K562 (cell line): ENCODE measurements around the gene PIEZO2. TPM values are rescaled to one million over a fixed set of nuclear protein-coding genes. Genes with fewer than 3 reads are reported as not detected.

Source experiments
- ATAC-seq: fragments of 200-7000 bp; cut with Tn5 transposase; 3 replicates; pipeline ENCODE4 v1.9.1; 2020; ENCODE audit warnings: moderate library complexity
- BruUV-seq: library from RNA; stranded (reverse); fragments of 400-500 nt; replicated peaks from 2 replicates; lab custom pipeline; 2021; lab: Mats Ljungman, UMichigan
- CTCF ChIA-PET: fragments of 300-600 bp; formaldehyde crosslinking; extraction: SDS; loops from one replicate; lab custom pipeline; 2021; ENCODE audit warnings: low intra/inter-chr PET ratio; lab: Yijun Ruan, JAX
- POLR2A ChIA-PET: fragments of 300-600, 350-650 bp; sonication (Branson Sonifier 250); formaldehyde crosslinking; extraction: SDS; loops from one replicate; lab custom pipeline; 2021; ENCODE audit warnings: antibody characterized with exemption, inconsistent platforms; lab: Yijun Ruan, JAX
- DNase-seq, 4 experiments: peaks; one replicate each; pipeline versions ENCODE4 v3.0.0 to v3.0.0-alpha.2; 2011 to 2018; ENCODE audit warnings: low spot score in 3 of 4, mixed read lengths in 3 of 4; ENCODE audit errors: extremely low read depth in 1 of 4
- FAIRE-seq: peaks from 2 replicates; lab custom pipeline; 2011; peaks lifted over from hg19 to GRCh38; lab: Jason Lieb, UNC
- H2AFZ ChIP-seq: 2 replicates; pipeline ENCODE4 v1.6.0; 2011; ENCODE audit warnings: low read depth, low read length, control low read depth, inconsistent platforms
- H3K27ac ChIP-seq: fragments of 200-600 bp; 3 replicates; pipeline ENCODE4 v1.8.0; 2011; ENCODE audit warnings: low read depth, mild to moderate bottlenecking, control low read depth, inconsistent platforms, low read length, moderate library complexity, mixed read lengths; ENCODE audit errors: extremely low read depth
- H3K27me3 ChIP-seq, 2 experiments: fragments of 300-600 bp in 1 of 2; 2 replicates in 1 of 2; 3 replicates in 1 of 2; pipeline versions ENCODE4 v1.6.0 to v1.8.0; 2011; ENCODE audit warnings: inconsistent platforms in 2 of 2, low read length in 2 of 2, mild to moderate bottlenecking in 1 of 2, mixed read lengths in 1 of 2, moderate library complexity in 1 of 2; ENCODE audit not compliant: control insufficient read depth in 2 of 2, insufficient read depth in 2 of 2
- H3K36me3 ChIP-seq: fragments of 300-600 bp; 3 replicates; pipeline ENCODE4 v1.8.0; 2011; ENCODE audit warnings: mild to moderate bottlenecking, low read length, inconsistent platforms; ENCODE audit not compliant: control insufficient read depth, insufficient read depth
- H3K4me1 ChIP-seq, 2 experiments: fragments of 200-600 bp in 1 of 2; replicated peaks in 1 of 2; 2 replicates in 1 of 2; 3 replicates in 1 of 2; pipeline versions ENCODE4 v1.5.1 to v1.8.0; 2011; ENCODE audit warnings: inconsistent platforms in 2 of 2, low read length in 2 of 2, mild to moderate bottlenecking in 1 of 2, mixed read lengths in 1 of 2, moderate library complexity in 1 of 2; ENCODE audit not compliant: control insufficient read depth in 2 of 2, insufficient read depth in 2 of 2
- H3K4me2 ChIP-seq: 2 replicates; pipeline ENCODE4 v1.6.1; 2011; ENCODE audit warnings: low read length, control low read depth, inconsistent platforms, mixed read lengths; ENCODE audit not compliant: insufficient read depth
- H3K4me3 ChIP-seq: fragments of 200-600 bp; sonication (generic), shearing (Covaris generic); 2 replicates; pipeline ENCODE4 v1.5.1; 2016; ENCODE audit warnings: control low read depth, inconsistent platforms
- H3K79me2 ChIP-seq: fragments of 200-600 bp; 3 replicates; pipeline ENCODE4 v1.8.0; 2011; ENCODE audit warnings: low read length, inconsistent platforms; ENCODE audit not compliant: control insufficient read depth, insufficient read depth
- H3K9ac ChIP-seq, 2 experiments: 2 replicates each; pipeline versions ENCODE4 v1.6.0 to v1.6.1; 2011; ENCODE audit warnings: low read depth in 2 of 2, low read length in 2 of 2, control low read depth in 1 of 2, inconsistent platforms in 1 of 2, mild to moderate bottlenecking in 1 of 2, mixed read lengths in 1 of 2; ENCODE audit not compliant: insufficient read depth in 1 of 2
- H3K9me1 ChIP-seq: one replicate; pipeline ENCODE4 v1.6.0; 2011; ENCODE audit warnings: inconsistent platforms, mild to moderate bottlenecking, low read length, moderate library complexity; ENCODE audit not compliant: control insufficient read depth, insufficient read depth
- H3K9me3 ChIP-seq: replicated peaks from 2 replicates; pipeline ENCODE4 v1.5.1; 2011; ENCODE audit warnings: low read depth, low read length, inconsistent platforms; ENCODE audit not compliant: control insufficient read depth, insufficient read depth
- H4K20me1 ChIP-seq: replicated peaks from 2 replicates; pipeline ENCODE4 v1.6.1; 2011; ENCODE audit warnings: low read length, inconsistent platforms, mixed read lengths; ENCODE audit not compliant: control insufficient read depth, insufficient read depth
- CLOCK ChIP-seq: fragments of 250-450 bp; sonication (Bioruptor Pico); IDR thresholded peaks from 2 replicates; pipeline ENCODE4 v1.4.0; 2020; ENCODE audit warnings: mild to moderate bottlenecking, moderate library complexity, borderline replicate concordance
- HES1 ChIP-seq: fragments of 450-650 bp; IDR thresholded peaks from 2 replicates; pipeline ENCODE4 v1.6.1; 2016; ENCODE audit warnings: low read depth, mild to moderate bottlenecking, moderate library complexity
- HNRNPUL1 ChIP-seq: fragments of 200-400 bp; formaldehyde crosslinking; IDR thresholded peaks from 2 replicates; pipeline ENCODE4 v1.6.1; 2017; ENCODE audit warnings: low read length
- KAT7 ChIP-seq: sonication (generic); formaldehyde crosslinking; IDR thresholded peaks from 2 replicates; pipeline ENCODE4 v1.8.0; 2022; ENCODE audit warnings: missing genetic modification reagents, mild to moderate bottlenecking, borderline replicate concordance
- KLF16 ChIP-seq: IDR thresholded peaks from 2 replicates; pipeline ENCODE4 v1.6.1; 2016; ENCODE audit warnings: antibody characterized with exemption
- KLF6 ChIP-seq: fragments of 250-450 bp; sonication (Bioruptor Pico); IDR thresholded peaks from 2 replicates; pipeline ENCODE4 v1.4.0; 2020; ENCODE audit warnings: mild to moderate bottlenecking, moderate library complexity, borderline replicate concordance
- L3MBTL2 ChIP-seq: fragments of 450-650 bp; IDR thresholded peaks from 2 replicates; pipeline ENCODE4 v1.6.1; 2016; ENCODE audit warnings: mild to moderate bottlenecking, moderate library complexity
- SP1 ChIP-seq: sonication (generic); formaldehyde crosslinking; IDR thresholded peaks from 2 replicates; pipeline ENCODE4 v1.8.1; 2022; ENCODE audit warnings: mild to moderate bottlenecking, missing genetic modification reagents
- SREBF1 ChIP-seq: fragments of 150-350 bp; IDR thresholded peaks from 2 replicates; pipeline ENCODE4 v1.6.1; 2014; ENCODE audit warnings: antibody characterized with exemption, low read depth, low read length, borderline replicate concordance
- SRSF1 ChIP-seq: fragments of 200-400 bp; formaldehyde crosslinking; IDR thresholded peaks from 2 replicates; pipeline ENCODE4 v1.6.1; 2017; ENCODE audit warnings: mild to moderate bottlenecking, low read depth, low read length, moderate library complexity
- TFAM ChIP-seq: fragments of 250-450 bp; sonication (Bioruptor Pico); conservative IDR thresholded peaks from 2 replicates; pipeline ENCODE4 v1.5.0; 2021; ENCODE audit warnings: mild to moderate bottlenecking, moderate library complexity
- TFAP4 ChIP-seq: sonication (generic); formaldehyde crosslinking; IDR thresholded peaks from 2 replicates; pipeline ENCODE4 v1.8.0; 2022; ENCODE audit warnings: missing genetic modification reagents, mild to moderate bottlenecking, moderate library complexity, borderline replicate concordance
- TSC22D4 ChIP-seq: fragments of 450-650 bp; IDR thresholded peaks from 2 replicates; pipeline ENCODE4 v1.6.1; 2016; ENCODE audit warnings: missing genetic modification characterization, missing biosample characterization, control low read depth
- ZBTB34 ChIP-seq: fragments of 250-450 bp; sonication (Bioruptor Pico); IDR thresholded peaks from 2 replicates; pipeline ENCODE4 v1.8.0; 2021; ENCODE audit warnings: mild to moderate bottlenecking, moderate library complexity
- ZNF511 ChIP-seq: sonication (generic); formaldehyde crosslinking; IDR thresholded peaks from 2 replicates; pipeline ENCODE4 v1.8.0; 2022; ENCODE audit warnings: mild to moderate bottlenecking, missing genetic modification reagents
- ZNF76 ChIP-seq: fragments of 250-450 bp; sonication (Bioruptor Pico); IDR thresholded peaks from 2 replicates; pipeline ENCODE4 v1.4.0; 2020; ENCODE audit warnings: mild to moderate bottlenecking, moderate library complexity, borderline replicate concordance
- WGBS: fragments of 100-300 bp; shearing (Covaris generic); methylation state at CpG from one replicate; pipeline ENCODE4 v1.1.6; 2016; ENCODE audit warnings: low coverage, mixed read lengths; ENCODE audit not compliant: insufficient coverage; ENCODE audit errors: missing lambda C conversion rate; 5-methylcytosine and 5-hydroxymethylcytosine counted together
- in situ Hi-C: fragments of 300-500 bp; cut with MboI; formaldehyde crosslinking; loops from 4 replicates; pipeline ENCODE4 v1.15.0; 2018; ENCODE audit warnings: inconsistent platforms, mixed read lengths
- intact Hi-C: fragments of 100-400 bp; cut with micrococcal nuclease; formaldehyde crosslinking; loops from 2 replicates; pipeline ENCODE4 v1.14.2; 2022
- polyA plus RNA-seq, 8 experiments: library from polyadenylated mRNA; depleted of rRNA in 4 of 8; stranded (reverse) in 5 of 8; unstranded in 3 of 8; fragments of >200 nt; fragmentation: Nextera tagmentation in 2 of 8; fragmentation: Illumina TruSeq in 1 of 8; extraction: Ambion mirVana in 2 of 8; extraction: Trizol in 1 of 8; gene quantifications; 2 replicates each; pipeline versions ENCODE4 v1.2.1 to v1.2.3, GENCODE V29; 2011 to 2014; ENCODE audit warnings: inconsistent platforms in 1 of 8, missing spikeins in 1 of 8
- total RNA-seq, 7 experiments: library from RNA; depleted of rRNA in 6 of 7; stranded (reverse); fragments of >200 nt in 6 of 7; fragmentation: Illumina TruSeq in 2 of 7; extraction: Trizol in 2 of 7; gene quantifications; 2 replicates each; pipeline versions ENCODE4 v1.2.1 to v1.2.3, GENCODE V29; 2011 to 2021; ENCODE audit warnings: low replicate concordance in 1 of 7
- TF ChIP-seq, protein P1 (sequence below): sonication (generic); formaldehyde crosslinking; IDR thresholded peaks from 2 replicates; pipeline ENCODE4 v1.9.0; 2022; ENCODE audit warnings: mild to moderate bottlenecking, missing genetic modification reagents

PIEZO2 gene
- total and polyA plus RNA-seq, 9 of the 15 experiments (the other 6 are each of a cell fraction or from before 2014, with no cell fraction given) = 0.54 to 4.1 (median 2.0) TPM

DNA sequence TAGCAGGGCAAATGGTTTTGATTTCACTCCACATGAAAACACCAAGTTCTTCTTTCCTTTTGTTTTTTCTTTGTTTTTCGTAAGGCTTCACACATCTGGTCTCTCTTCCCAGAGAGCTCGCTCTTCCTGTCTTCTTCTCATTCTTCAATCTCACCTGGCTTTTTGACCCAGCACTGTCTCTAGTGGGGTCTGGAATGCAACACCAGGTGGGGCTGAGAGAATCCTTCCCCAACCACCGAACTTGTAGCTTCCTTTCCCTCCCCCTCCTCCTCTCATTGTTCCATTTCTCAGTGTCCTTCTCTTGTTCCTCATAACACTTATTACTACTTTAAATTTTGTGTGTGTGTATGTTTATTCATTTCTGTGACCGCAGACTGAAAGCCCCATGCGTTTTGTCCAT is 13.5 kb upstream of the PIEZO2 start:
- ChIA-PET CTCF (no interaction called here), POLR2A (no interaction called here)
- WGBS = 3% methylated on average over 5 of the region's 5 CpGs
- DNase-seq (no peak), ATAC-seq (no peak), FAIRE-seq (no peak)
- Histone ChIP-seq H3K4me1 (peaks cover 0 to 3% of the 10 kb centered on the region in 2 experiments; a peak in 1 of 5 replicates), H3K27me3 (peaks cover 0 to 6% of the 10 kb centered on the region in 2 experiments; a peak in 2 of 5 replicates), H3K9me1 (no peaks in the 10 kb centered on the region), H3K79me2 (no peaks in the 10 kb centered on the region), H3K27ac (no peak overlapping the region), H3K4me3 (no peak overlapping the region), H3K9ac (no peak overlapping the region), H3K9me3 (no peaks in the 10 kb centered on the region), H3K4me2 (no peak overlapping the region), H4K20me1 (no peaks in the 10 kb centered on the region), H2AFZ (no peak overlapping the region), H3K36me3 (no peaks in the 10 kb centered on the region)
- in situ Hi-C loops (no loop called here), intact Hi-C loops (no loop called here)
- no TSS peak for BruUV-seq
- no peak for TF ChIP-seq HNRNPUL1
- no peak for TF ChIP-seq KLF6 (CRISPR knock-in tag)
- no peak for TF ChIP-seq TFAP4 (CRISPR knock-in tag)
- no peak for TF ChIP-seq KAT7 (CRISPR knock-in tag)
- TF ChIP-seq SRSF1 = no peak
- no peak for TF ChIP-seq ZBTB34 (CRISPR knock-in tag)
- no peak for TF ChIP-seq TFAM
- TF ChIP-seq, protein P1, sequence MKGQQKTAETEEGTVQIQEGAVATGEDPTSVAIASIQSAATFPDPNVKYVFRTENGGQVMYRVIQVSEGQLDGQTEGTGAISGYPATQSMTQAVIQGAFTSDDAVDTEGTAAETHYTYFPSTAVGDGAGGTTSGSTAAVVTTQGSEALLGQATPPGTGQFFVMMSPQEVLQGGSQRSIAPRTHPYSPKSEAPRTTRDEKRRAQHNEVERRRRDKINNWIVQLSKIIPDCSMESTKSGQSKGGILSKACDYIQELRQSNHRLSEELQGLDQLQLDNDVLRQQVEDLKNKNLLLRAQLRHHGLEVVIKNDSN (CRISPR knock-in tag) = no peak
- TF ChIP-seq SREBF1 = no peak
- TF ChIP-seq ZNF511 (CRISPR knock-in tag) = no peak
- TF ChIP-seq L3MBTL2 = no peak
- no peak for TF ChIP-seq TSC22D4 (tag)
- TF ChIP-seq SP1 = no peak
- no peak for TF ChIP-seq CLOCK
- no peak for TF ChIP-seq HES1
- TF ChIP-seq KLF16 = no peak
- no peak for TF ChIP-seq ZNF76 (CRISPR knock-in tag)
